GM03348 (cell line): ENCODE results near the gene IDH2.
A peak's percentile ranks its signal among the peaks of the same experiment; 100 is the strongest.

Experiments used
- DNase-seq: peaks from one replicate; pipeline ENCODE4 v3.0.0; 2012; ENCODE audit warnings: low spot score

IDH2 gene

DNA sequence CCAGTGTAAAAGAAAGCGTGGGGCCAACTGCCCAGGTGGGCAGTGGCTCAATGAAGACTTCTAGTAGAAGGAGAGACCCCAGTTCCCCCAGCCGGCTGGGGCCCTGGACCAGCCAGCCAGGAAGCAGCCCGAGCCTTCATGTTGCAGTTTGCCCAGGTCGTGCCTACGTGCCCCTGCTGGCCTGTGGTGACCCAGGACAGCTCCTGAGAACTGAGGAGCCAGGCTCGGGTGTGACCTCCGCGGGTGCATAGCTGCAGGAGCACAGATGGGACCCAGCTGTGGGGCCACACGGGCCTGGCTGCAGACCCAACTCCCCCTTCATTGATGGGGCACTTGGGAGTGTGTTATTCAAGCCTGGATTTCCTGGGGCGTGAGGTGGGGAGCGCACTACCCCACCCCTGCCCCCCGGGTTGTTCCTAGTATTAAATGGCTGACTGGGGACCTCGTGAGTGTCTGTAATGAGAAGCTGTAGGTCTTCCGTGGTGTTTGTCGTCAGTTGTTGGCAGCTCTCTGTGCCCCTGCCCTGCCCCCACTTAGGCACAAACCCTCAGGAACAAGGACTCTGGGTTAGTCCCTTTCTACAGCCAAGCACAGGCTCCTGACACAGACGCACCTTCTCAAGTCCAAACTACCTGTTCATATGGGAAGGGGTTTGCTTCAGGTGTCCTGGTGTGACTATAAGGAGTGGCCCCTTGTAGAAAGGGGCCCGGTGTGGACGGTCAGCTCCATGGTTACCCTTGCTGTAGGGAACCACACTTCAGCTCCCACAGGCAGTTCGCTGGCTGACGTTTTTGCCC is 39.1 kb downstream of the IDH2 start:
- DNase-seq = no peak

DNA sequence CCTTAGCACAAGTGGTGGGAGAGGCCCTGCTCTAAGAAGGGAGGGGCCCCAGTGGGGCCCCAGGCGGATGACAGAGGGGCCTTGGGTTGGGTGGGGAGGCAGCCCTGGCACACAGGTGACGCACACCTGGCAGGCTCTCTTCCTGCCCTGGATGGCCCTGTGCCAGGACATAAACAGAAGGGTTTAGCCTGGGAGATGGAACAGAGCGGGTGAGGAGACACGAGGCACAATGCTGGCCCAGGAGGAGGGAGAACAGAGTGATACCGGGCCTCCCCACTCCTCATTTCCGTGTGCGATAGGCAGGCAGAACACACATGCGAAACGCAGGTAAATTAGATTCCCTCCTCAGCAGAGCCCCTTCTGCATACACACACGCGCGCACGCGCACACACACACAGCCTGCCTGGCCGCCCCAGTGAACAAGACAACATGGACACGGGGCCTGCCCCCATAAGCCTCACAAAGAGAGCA is 39.8 kb downstream of the IDH2 start:
- no peak for DNase-seq

- no peak for DNase-seq
Observed at GRCh38 chr15:90062023-90062442, 40.2 kb downstream of the IDH2 start.

- peak; percentile 20 for DNase-seq
Observed at GRCh38 chr15:90060797-90061196, 41.5 kb downstream of the IDH2 start.

DNA sequence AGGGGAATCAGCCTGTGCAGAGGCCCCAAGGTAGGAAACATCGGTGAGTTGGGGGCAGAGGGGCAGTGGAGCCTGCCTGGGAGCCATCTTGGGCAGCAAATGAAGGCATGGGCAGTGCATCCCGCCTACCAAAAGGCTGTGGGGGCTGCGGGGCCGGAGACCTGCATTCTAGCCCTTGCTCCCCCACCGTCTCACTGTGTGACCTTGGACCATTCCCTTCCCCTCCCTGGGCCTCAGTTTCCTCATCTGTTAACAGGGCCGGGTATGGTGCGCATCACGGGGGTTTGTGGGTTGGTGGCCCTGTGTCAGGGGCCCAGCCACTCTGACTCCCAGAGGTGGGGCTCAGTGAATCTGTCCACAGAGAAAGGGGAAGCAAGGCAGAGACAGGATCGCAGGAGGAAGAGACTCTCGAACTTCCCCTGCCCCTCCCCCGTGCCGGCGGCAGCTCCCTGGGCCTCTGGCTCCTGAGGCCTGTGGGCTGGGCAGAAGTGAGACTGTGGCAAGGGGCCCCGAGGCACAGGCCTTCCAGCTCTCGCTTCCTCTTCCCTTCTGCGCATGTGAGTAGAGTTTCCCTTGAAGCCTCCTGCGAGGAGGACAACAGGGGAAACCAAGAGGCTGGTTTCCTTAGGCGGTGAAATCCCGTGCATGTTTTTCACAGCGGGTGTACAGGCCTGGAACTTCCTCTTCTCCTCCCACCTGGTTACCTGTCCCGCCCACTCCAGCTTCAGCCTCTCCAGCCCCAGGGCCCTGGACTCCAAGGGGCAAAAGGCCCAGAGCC is 42.9 kb downstream of the IDH2 start:
- no peak for DNase-seq

GRCh38 chr15:90058775-90059174 is 43.5 kb downstream of the IDH2 start:
- no peak for DNase-seq

DNA sequence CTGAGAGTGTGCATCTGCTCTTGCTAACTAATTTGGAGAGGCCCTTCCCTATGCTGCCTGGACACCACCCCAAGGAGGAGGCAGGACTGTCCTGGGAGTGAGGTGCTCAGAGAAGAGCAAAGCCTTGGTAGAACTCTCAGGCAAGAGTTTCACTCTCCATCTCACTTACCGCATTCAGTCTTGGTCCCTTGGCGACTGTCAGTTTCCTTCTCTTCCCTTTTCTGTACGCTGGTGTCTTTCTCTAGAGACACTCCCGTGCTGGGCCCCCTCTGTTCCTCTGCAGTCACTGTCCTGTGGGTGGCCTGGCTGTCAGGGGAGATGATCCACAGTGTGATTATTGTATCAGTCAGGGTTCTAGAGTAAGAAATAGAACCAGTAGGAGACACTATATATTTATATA is 44.0 kb downstream of the IDH2 start:
- no peak for DNase-seq

DNA sequence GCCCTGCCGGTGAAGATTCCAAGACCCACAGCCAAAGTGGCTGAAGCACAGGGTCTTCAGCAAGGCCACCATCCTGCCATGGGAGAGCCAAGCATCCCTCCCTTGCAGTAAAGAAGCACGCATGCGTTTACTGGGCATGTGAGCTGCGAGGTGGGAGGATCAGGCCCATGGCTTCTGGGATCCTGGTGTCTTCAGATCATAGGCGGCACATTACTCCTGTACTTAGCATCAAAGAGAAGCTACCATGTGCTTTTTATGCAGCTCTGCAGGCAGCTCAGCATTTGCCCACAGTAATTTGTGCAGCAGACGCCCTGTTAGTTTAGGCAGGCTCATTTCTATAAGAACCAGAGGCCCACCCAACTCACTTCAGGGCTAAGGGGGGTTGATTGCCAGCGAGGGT is 45.7 kb downstream of the IDH2 start:
- no peak for DNase-seq

GRCh38 chr15:90055182-90055581 is 47.1 kb downstream of the IDH2 start:
- DNase-seq = no peak

GRCh38 chr15:90054618-90055097 is 47.6 kb downstream of the IDH2 start:
- DNase-seq = no peak

DNA sequence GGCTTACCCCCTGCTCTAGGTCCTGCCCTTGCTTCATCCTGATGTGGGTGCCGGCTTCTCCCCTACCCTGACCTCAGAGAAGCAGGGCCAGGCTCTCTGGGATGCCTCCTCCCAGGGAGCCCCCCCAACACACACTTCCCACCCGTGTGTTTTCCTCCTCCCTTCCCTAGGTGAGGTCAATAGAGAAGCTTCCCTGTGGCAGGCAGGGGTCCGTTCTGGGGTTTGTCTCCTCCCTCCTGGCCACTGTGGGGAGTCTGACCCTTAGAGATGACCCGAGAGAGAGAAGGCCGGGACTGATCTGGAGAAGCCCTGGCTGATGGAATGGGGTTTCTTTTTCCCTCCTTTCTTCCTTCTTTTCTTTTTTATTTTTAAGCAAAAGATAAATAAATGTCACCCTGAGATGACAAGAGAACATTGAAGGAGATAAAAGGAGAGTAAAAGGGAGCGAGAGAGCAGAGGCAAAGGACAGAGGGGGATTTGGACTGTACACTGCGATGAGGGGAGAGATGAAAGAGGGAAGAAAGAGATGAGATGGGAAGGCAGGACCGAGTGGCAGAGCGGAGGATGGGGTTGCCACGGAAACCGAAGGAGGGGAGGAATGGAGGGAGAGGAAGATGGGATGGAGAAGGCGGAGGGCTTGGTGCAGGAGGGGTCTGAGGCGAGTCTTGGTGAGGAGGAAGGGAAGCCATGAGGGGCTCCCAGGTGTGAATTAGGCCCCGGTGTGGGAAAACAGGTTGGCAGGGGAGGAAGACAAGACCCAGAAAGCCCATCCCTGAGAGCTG is 48.4 kb downstream of the IDH2 start:
- no peak for DNase-seq

DNA sequence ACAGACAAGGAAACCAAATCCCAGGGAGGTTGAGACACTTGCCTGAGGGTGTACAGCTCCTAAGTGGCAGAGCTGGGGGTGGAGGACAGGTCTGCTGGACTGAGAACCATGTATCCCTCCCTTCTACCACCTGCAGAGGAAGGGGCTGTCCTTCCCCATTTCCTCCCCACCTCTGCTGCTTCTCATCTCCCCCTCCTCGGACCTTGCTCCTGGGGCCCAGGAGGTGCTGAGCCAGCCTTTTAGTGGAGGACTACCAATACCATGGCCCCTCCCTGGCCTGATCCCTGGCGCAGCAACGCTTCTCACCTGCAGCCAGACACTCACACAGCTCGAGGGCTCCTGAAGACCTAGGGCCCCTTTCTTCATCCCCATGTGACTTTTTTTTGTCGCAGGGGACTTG is 50.4 kb downstream of the IDH2 start:
- DNase-seq = no peak

- DNase-seq = no peak
Observed at GRCh38 chr15:90049666-90050604, 52.3 kb downstream of the IDH2 start.

GRCh38 chr15:90049030-90049429 is 53.2 kb downstream of the IDH2 start:
- DNase-seq = no peak

DNA sequence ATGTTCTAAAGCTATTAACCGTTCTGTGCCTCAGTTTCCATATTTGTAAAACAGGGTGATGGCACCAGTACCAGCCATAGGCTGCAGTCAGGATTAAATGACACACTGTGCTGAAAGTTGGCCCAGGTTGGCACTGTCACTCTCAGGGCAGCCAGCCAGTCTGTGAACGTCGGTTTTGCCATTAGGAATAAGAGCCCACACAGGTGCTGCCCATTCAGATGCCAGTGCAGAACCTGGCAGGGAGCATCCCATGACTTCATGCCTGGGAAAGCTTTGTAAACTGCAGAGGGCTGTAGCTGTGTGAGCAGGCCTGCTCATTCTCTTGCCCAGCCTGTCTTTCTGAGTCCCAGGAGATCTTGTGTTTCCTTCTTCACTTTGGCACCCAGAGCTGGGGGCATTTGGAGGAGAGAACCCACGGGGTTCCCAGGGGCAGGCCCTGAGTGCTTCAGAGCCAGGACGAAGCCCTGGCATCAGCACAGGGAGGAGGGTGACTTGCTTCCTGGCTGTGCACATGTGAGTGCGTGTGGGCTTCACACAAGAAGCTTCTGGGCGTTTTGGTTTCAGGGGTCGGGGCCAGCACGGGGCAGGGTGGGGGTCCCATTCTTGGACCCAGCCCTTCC is 54.2 kb downstream of the IDH2 start:
- no peak for DNase-seq

DNA sequence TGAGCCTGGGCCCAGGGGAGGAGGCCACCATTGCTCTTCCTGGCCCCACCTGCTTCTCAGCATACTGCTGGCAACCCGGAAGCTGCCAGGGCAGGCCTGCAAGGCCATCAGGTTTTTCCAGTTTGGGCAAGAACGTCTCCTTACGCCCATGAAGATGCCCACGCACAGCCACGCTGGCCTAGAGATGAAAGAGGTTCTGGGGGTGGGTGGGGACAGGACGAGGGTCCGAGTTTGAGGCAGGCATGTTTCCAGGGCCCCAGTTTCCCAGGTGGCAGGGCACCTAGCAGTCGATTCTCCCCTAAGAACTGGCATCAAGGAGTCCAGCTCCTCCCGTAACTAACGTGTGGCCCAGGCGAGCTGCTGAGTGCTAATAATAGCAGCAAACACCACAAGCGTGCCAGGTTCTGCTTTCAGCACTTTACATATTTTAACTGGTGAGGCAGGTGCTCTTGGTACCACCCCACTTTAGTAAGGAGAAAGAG is 55.3 kb downstream of the IDH2 start:
- no peak for DNase-seq

DNA sequence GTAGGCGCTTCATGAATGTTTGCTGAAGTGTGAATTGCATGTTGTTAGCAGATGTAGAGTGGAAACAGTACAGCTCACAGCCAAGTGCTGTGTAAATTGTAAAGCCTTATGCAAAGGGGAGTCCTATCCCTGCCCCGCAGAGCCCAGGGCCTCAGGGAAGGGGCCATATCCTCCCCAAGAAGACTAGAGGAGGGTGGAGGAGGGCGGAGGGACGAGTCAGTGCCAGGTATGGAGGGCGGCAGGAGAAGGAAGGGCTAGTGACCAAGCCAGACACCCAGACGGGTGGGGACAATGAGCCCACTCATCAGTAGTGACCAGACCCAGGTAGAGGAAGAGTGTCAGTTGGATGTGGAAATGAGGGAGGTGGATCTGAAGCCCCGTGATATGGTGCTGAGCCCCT is 56.0 kb downstream of the IDH2 start:
- DNase-seq = no peak

GRCh38 chr15:90044916-90045371 is 57.3 kb downstream of the IDH2 start:
- no peak for DNase-seq

- DNase-seq = no peak
Observed at GRCh38 chr15:90044191-90044590, 58.1 kb downstream of the IDH2 start.

DNA sequence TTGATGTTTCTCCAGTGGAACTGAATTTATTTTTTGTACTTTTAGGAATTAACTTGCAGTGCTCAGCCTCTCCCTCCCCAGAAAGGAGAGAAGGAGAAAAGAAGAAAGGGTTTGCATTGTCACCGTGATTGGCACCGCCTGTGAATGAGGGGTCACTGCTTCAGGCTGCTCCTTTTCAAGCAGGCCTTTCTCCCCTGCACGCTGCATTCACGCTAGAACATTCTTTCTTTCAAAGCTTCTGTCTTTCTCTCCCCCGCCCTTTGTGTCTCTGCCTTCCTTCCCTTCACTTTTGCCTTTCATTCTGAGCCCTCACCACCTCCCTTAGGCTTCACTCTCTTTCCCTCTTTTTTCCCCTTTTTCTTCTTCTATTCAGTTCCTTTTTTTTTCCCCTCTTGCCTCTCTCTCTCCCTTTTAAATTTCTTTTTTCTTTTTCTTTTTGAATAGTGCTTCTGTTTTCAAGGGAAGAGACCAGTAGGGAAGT is 58.7 kb downstream of the IDH2 start:
- DNase-seq = no peak
